BE2C (cell line): ENCODE measurements around the gene WDFY2.

Experiments used
- DNase-seq: peaks from one replicate; pipeline ENCODE4 v3.0.0-alpha.2; 2020
- H3K27me3 ChIP-seq: fragments of 250-450 bp; sonication (Bioruptor Pico); 2 replicates; pipeline ENCODE4 v1.5.1; 2020; ENCODE audit warnings: mild to moderate bottlenecking
- H3K36me3 ChIP-seq: fragments of 250-450 bp; sonication (Bioruptor Pico); 2 replicates; pipeline ENCODE4 v1.5.1; 2020; ENCODE audit warnings: mild to moderate bottlenecking
- H3K4me1 ChIP-seq: fragments of 250-450 bp; sonication (Bioruptor Pico); 2 replicates; pipeline ENCODE4 v1.5.1; 2020
- H3K4me3 ChIP-seq: 2 replicates; pipeline ENCODE4 v1.5.1; 2011; ENCODE audit warnings: low read depth, low read length
- H3K9me3 ChIP-seq: fragments of 250-450 bp; sonication (Bioruptor Pico); 2 replicates; pipeline ENCODE4 v1.5.1; 2020
- CTCF ChIP-seq: IDR thresholded peaks from 2 replicates; pipeline ENCODE4 v1.5.1; 2012; ENCODE audit warnings: mild to moderate bottlenecking, low read depth, low read length

WDFY2 gene

GRCh38 chr13:51623473-51623872 is 39.2 kb downstream of the WDFY2 start:
- DNase-seq, result no peak
- H3K27me3 ChIP-seq, result no peaks in the 10 kb centered on the region
- TF ChIP-seq CTCF, result no peak
- H3K36me3 ChIP-seq, result no peaks in the 10 kb centered on the region
- H3K9me3 ChIP-seq, result no peaks in the 10 kb centered on the region
- H3K4me1 ChIP-seq, result peaks cover 8% of the 10 kb centered on the region; the same call in 1 of the 2 replicates
- no peak overlapping the region for H3K4me3 ChIP-seq

GRCh38 chr13:51624207-51624606 is 39.9 kb downstream of the WDFY2 start:
- H3K4me3 ChIP-seq, result no peak overlapping the region
- H3K27me3 ChIP-seq, result no peaks in the 10 kb centered on the region
- peaks cover 8% of the 10 kb centered on the region; the same call in 1 of the 2 replicates for H3K4me1 ChIP-seq
- TF ChIP-seq CTCF, result no peak
- H3K36me3 ChIP-seq, result no peaks in the 10 kb centered on the region
- no peak for DNase-seq
- H3K9me3 ChIP-seq, result no peaks in the 10 kb centered on the region

GRCh38 chr13:51624695-51625345 is 40.6 kb downstream of the WDFY2 start:
- no peak overlapping the region for H3K4me3 ChIP-seq
- no peak for TF ChIP-seq CTCF
- peaks cover 8% of the 10 kb centered on the region; the same call in 1 of the 2 replicates for H3K4me1 ChIP-seq
- DNase-seq, result no peak
- H3K27me3 ChIP-seq, result no peaks in the 10 kb centered on the region
- H3K9me3 ChIP-seq, result no peaks in the 10 kb centered on the region
- H3K36me3 ChIP-seq, result no peaks in the 10 kb centered on the region

GRCh38 chr13:51625555-51626345 is 41.5 kb downstream of the WDFY2 start:
- Histone ChIP-seq H3K4me1 (peaks cover 8% of the 10 kb centered on the region; the same call in 1 of the 2 replicates), H3K4me3 (no peak overlapping the region), H3K27me3 (no peaks in the 10 kb centered on the region), H3K9me3 (no peaks in the 10 kb centered on the region), H3K36me3 (no peaks in the 10 kb centered on the region)
- no peak for TF ChIP-seq CTCF
- DNase-seq, result no peak

- no peak for TF ChIP-seq CTCF
- H3K4me1 ChIP-seq, result peaks cover 8% of the 10 kb centered on the region; the same call in 1 of the 2 replicates
- H3K9me3 ChIP-seq, result no peaks in the 10 kb centered on the region
- no peak overlapping the region for H3K4me3 ChIP-seq
- H3K36me3 ChIP-seq, result no peaks in the 10 kb centered on the region
- no peaks in the 10 kb centered on the region for H3K27me3 ChIP-seq
- DNase-seq, result no peak
Observed at GRCh38 chr13:51626749-51627148, 42.5 kb downstream of the WDFY2 start.
